ENCODE data around the gene ABCF1.

The ABCF1 gene

DNA sequence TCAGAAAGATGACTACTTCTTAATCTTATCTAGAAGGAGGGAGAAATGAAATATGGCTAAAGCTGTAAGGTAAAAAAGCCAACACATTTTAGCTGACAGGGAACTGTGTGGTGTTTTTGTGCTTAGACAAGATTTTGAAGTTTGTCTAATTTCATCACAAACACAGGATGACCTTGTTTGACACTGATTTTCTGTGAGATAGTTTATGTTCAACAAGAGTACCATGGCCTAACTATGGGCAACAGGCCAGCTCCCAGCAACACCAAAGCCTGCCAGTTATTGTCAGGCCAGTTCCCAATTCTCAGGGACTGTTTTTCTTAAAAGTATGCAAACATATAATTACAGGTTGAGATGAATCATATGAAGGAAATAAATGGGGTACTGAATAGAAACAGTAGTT is 5.5 kb upstream of the ABCF1 start:
- H3K4me1 ChIP-seq, result no peaks in the 10 kb centered on the region
- H3K9me3 ChIP-seq, result no peaks in the 10 kb centered on the region
- no peak for DNase-seq
- TF ChIP-seq, protein P1, sequence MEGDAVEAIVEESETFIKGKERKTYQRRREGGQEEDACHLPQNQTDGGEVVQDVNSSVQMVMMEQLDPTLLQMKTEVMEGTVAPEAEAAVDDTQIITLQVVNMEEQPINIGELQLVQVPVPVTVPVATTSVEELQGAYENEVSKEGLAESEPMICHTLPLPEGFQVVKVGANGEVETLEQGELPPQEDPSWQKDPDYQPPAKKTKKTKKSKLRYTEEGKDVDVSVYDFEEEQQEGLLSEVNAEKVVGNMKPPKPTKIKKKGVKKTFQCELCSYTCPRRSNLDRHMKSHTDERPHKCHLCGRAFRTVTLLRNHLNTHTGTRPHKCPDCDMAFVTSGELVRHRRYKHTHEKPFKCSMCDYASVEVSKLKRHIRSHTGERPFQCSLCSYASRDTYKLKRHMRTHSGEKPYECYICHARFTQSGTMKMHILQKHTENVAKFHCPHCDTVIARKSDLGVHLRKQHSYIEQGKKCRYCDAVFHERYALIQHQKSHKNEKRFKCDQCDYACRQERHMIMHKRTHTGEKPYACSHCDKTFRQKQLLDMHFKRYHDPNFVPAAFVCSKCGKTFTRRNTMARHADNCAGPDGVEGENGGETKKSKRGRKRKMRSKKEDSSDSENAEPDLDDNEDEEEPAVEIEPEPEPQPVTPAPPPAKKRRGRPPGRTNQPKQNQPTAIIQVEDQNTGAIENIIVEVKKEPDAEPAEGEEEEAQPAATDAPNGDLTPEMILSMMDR (IDR thresholded peaks at IDR 0.05; ENCODE audit: low read depth, low read length), result no peak
- H3K4me3 ChIP-seq (ENCODE audit: low read depth, low read length), result no peak overlapping the region
- H3K27me3 ChIP-seq, result no peaks in the 10 kb centered on the region
- peaks cover 21% of the 10 kb centered on the region for H3K36me3 ChIP-seq

DNA sequence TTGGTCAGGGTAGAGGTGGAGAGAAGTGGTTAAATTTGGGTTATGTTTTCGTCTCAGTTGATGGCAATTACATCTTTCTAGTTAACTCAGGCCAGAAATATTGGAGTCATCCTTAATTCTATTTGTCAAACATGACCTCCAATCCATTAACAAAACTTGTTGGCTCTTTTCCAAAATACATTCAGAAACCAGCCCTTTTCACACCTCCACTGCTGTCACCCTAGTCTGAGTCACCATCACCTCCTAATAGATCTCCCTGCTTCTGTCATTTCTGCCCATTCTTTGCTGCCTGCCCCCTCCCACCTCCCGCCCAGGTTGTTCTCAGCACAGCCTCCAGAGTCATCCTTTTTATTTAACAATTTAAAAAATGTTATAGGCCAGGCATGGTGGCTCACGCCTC is 3.0 kb upstream of the ABCF1 start:
- Histone ChIP-seq H3K36me3 (peaks cover 7% of the 10 kb centered on the region; the same call in 1 of the 2 replicates), H3K27me3 (no peaks in the 10 kb centered on the region), H3K4me1 (no peaks in the 10 kb centered on the region), H3K9me3 (no peaks in the 10 kb centered on the region), H3K4me3 (ENCODE audit: low read depth, low read length) (no peak overlapping the region)
- TF ChIP-seq, protein P1 (IDR thresholded peaks at IDR 0.05; ENCODE audit: low read depth, low read length), result no peak
- DNase-seq, result no peak

DNA sequence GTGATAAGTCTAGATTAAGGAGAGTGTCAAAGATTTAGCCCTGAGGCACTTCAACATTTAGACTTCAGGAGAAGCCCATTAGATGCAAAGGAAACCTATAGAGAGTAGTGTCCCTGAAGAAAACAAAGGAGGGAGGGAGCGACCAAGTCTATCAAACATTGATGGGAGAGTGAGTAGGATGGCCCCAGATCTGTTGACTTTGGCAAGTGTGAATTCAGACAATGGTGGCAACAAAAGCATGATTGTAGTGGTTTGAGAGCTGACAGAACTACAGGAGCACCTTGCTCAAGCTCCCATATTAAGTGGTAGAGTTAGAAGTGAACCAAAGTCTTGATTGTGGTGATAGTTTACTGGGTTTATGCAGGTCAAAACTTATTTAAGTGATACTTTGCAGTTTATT is 979 bp upstream of the ABCF1 start:
- H3K9me3 ChIP-seq, result no peaks in the 10 kb centered on the region
- no peaks in the 10 kb centered on the region for H3K27me3 ChIP-seq
- H3K4me1 ChIP-seq, result no peaks in the 10 kb centered on the region
- H3K4me3 ChIP-seq (ENCODE audit: low read depth, low read length), result peak overlapping the region; percentile 87
- H3K36me3 ChIP-seq, result no peaks in the 10 kb centered on the region; the same call in 1 of the 2 replicates
- TF ChIP-seq, protein P1 (IDR thresholded peaks at IDR 0.05; ENCODE audit: low read depth, low read length), result no peak
- no peak for DNase-seq

DNA sequence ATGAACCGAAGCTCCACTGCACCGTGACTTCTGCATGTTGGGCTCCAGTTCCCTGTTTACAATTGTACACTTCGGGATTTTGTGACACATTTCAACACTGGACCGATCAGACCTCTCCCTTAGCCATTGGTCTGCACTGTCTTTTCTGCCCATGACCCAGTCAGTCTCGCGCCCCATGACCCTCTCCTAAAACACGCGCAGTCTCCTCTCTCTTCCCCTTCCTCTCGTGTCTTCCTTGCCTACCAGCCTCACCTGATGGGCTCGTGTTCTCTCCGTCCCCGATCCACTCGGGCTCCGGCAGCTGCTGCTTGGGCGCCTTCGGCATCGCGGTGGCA is 535 bp upstream of the ABCF1 start:
- H3K4me1 ChIP-seq, result no peaks in the 10 kb centered on the region
- TF ChIP-seq, protein P1 (IDR thresholded peaks at IDR 0.05; ENCODE audit: low read depth, low read length), result no peak
- DNase-seq, result no peak

DNA sequence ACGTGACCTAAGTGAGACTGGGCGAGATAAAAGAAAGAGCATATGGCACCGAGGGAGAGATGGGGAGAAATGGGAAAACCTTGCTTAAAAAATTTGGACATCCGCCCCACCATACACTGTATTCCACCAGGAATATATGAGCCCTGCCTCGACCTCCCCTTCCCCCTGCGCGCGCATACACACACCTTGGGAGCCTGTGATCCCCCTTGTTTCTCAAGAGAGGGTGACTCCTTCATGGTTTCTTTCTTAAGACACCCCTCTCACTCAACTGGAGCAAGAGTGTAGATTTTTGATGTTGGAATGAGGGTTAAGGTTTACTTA is 480 bp downstream of the ABCF1 start:
- Histone ChIP-seq H3K9me3 (no peaks in the 10 kb centered on the region), H3K4me3 (ENCODE audit: low read depth, low read length) (peak overlapping the region; percentile 87), H3K36me3 (peaks cover 9% of the 10 kb centered on the region), H3K27me3 (no peaks in the 10 kb centered on the region), H3K4me1 (no peaks in the 10 kb centered on the region)
- TF ChIP-seq, protein P1 (IDR thresholded peaks at IDR 0.05; ENCODE audit: low read depth, low read length), result no peak
- no peak for DNase-seq

More for the DNA sequence above, 535 bp upstream of the ABCF1 start:
- H3K27me3 ChIP-seq, result no peaks in the 10 kb centered on the region
- H3K4me3 ChIP-seq (ENCODE audit: low read depth, low read length), result peak overlapping the region; percentile 87
- peaks cover 4% of the 10 kb centered on the region; the same call in 1 of the 2 replicates for H3K36me3 ChIP-seq
- H3K9me3 ChIP-seq, result no peaks in the 10 kb centered on the region

DNA sequence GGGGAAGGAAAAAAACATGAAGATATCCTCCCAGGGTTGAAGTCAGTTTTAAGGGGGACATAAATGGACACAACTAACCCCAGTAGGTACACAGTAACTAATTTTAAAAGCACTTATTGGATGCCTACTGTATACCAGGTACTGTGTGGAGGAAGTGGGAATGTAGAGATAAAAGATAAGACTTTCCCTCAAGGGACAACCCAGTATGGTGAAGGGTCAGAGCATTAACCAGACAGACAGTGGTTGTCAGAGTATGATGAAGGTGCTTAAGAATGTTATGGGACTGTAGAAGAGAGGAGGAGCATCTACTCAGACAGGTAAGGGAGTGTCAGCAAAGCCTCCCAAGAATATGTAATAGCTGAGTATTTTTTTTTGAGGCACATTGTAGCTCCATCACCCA is 906 bp downstream of the ABCF1 start:
- DNase-seq, result no peak
- Histone ChIP-seq H3K9me3 (no peaks in the 10 kb centered on the region), H3K4me3 (ENCODE audit: low read depth, low read length) (peak overlapping the region; percentile 87), H3K4me1 (no peaks in the 10 kb centered on the region), H3K27me3 (no peaks in the 10 kb centered on the region), H3K36me3 (peaks cover 13% of the 10 kb centered on the region)
- TF ChIP-seq, protein P1 (IDR thresholded peaks at IDR 0.05; ENCODE audit: low read depth, low read length), result no peak
